Stimulated activated naive CD4-positive, alpha-beta T cell (primary cell): ENCODE measurements around the gene CXXC4.

Source experiments
- DNase-seq, 6 experiments: peaks; one replicate each; lab custom pipeline; 2025; lab: John Stamatoyannopoulos, UW

CXXC4 gene

DNA sequence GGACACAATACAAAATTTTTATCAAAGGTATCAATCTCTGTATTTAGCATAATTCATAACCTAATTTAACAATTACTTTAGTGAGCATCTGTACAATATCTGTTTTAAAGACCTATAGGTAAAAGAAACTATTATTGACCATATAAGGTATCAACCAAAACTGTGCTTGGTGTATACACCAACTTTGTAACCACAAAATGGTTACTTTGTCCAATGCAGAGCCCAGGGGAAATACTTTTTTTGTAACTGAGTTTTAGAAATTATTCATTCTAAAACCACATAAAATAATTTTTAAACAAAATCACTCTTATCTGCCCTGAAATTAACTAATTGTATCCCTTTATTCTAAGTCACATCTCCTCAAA lies 5.0 kb downstream of the CXXC4 start:
- DNase-seq = no peak

DNA sequence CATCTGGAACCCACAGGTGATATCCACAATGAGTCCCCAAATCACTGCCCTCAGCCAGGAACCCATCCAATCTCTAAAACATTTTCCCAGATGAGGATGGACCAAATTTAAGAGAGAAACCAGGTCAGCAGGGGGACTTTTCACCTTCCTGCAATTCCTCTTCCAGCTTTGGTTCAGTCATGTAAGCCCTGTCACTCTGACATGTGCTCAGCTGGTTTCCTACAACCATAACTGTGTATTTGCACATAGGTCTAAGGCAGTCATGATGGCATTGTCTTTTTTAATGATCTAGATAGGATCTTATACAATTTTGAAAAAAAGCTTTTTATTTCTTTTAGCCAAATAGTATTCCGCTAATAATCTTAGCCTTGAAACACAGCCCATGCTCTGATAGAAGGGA lies 6.5 kb downstream of the CXXC4 start:
- DNase-seq = no peak

DNA sequence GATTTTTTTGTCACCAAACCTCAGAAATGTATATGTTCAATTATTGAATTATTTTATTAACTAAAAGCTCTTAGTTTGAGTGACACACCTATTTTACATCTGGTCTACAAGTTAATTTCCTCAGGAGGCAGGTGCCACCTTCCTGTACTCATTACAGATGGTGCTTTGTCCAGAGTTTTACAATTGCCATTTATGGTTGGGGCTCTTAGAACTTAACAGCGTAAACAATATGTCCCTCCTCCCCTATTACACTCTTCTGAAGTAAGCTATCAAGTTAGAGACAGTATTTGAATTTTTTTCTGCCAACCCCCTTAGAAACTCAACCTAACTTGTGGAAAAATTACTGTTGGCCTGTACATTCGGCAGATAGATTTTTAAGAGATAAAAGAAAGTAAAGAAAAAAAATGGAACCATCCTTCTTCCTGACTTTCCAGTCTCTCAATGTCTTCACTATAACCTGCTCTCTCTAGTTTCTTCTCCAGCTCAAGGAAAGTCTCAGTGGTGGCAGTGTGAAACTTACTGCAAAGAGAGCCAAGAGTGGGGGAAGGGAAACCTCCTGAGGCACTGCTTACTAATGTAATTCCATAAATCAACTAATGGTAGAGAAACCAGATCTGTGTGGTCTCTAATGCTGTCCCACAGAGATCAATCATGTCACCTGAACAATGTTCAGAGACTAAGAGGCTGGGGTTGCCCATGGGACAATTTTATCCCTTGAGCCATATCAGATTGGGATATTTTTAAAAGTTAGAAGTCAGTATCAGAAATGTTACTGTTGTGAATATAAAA lies 7.8 kb downstream of the CXXC4 start:
- no peak for DNase-seq

DNA sequence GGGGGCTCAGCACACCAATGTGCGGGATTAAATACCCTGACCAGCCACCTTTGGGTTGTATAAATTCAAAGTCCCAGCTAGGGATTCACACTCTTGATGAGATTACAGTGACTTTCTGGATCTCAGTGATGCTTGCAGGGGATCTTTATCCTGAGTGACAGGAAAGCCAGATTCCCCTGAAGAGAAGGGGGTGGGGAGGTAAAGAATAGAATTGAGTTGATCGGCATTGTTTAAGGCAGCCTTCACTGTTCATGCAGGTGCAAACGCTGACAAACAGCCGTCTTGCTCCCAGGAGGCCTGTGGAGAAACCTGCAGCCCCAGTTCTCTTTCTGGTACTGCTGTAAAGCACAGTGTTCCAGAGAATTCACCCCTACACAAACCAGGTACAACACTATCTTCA lies 19.0 kb downstream of the CXXC4 start:
- no peak for DNase-seq

DNA sequence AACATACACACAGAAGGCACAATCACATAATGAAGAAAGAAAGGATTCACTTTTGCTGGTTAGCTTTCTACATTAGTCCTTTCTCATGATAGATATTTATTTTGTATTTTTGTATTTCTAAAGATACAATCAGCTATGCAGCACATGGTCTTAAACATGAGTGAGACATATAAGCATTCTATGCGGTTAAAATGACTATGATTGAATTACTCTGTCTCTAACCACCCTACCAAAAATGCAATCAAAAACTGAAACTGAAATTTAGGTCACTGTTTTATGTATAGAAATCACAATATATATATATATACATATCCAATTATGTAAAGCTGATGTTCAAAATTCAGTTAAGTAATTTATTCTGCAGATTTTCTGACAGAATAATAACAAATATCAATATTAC lies 21.9 kb downstream of the CXXC4 start:
- no peak for DNase-seq

DNA sequence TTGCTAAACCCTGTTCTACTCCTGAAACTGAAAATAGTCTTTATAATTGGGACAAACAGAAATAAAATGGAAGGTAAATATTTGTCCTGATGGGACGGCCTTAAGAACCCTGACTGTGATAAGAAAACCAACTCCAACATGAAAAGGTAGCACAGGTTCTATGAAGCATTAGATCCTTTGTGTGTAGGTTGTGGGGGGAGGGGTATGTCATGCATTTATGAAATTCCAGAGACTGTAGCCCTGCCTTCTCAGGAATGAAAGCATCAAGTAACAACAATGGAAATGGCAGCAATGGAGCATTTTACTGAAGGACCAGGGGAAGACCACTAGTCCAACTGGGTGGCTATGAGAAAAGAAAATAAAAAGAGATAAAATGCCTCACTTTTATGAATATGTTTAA lies 23.9 kb downstream of the CXXC4 start:
- no peak for DNase-seq

DNA sequence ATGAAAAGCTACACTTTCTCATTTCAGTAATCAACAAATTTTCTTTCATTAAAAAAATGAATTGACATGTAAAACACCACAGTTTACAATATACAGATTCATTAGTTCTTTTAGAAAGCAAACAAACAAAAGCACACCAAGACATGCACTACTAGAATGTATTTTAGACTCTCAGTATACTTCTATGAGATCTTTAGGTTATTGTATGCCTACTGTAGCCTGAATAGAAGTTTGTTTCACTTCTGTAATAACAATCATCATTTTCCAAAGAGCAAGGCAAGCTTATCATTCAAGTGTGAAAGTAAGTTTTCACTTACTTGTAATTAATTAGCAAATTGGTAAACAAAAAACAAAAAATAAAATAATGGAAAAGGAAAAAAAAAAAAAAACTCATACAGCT lies 24.9 kb downstream of the CXXC4 start:
- DNase-seq = no peak

DNA sequence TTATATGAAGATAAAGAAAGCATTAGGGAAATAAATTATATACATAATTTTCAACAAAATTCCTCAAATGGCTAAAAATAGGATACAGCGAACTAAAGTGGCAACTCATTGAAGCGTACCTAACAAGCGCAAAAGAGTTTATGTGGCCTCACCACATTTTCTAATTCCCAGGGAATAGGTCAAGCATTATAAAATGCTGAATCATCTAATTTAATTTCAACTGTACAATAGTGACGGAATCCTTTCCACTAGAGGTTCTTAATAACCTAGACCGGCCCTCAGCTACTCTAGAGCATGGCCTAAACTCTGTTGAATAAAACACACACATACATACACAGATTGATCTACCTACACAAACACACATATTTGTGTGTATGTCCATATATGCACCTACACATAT lies 29.1 kb downstream of the CXXC4 start:
- DNase-seq = no peak

DNA sequence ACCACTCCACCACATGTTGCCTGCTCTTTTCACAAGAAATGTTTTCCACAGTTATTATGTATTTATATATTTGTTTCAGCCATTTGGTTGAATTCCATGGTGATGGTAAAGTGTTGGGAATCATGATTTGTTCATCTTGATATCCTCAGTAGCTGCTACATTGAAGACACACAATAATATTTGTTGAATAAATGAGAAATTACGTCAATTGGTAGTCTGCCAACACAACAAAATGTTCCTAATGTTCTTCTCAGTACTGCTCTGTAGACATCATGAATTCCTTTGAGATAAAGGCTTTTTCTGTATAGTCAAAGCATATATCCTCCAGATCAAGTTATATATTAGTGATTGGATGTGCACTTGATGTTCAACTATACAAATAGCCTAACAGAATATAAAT lies 29.5 kb downstream of the CXXC4 start:
- no peak for DNase-seq

DNA sequence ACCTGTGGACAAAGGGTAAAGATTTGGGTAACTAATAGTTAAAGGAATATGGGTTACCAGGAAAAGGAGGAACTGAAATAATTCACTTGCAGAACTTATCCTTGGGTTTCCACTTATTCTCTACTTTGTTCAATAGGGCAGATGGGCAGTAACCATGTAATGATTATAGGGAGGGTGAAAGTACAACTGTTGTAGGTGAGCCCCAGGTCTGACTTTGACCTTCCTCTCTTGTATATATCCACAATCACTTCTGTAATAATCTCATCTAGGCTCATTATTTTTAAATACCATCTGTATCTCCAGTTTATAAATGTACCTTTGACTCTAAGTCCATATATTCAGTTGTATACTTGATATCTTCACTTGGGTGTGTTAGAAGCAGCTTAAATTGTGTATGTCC lies 32.1 kb downstream of the CXXC4 start:
- no peak for DNase-seq

DNA sequence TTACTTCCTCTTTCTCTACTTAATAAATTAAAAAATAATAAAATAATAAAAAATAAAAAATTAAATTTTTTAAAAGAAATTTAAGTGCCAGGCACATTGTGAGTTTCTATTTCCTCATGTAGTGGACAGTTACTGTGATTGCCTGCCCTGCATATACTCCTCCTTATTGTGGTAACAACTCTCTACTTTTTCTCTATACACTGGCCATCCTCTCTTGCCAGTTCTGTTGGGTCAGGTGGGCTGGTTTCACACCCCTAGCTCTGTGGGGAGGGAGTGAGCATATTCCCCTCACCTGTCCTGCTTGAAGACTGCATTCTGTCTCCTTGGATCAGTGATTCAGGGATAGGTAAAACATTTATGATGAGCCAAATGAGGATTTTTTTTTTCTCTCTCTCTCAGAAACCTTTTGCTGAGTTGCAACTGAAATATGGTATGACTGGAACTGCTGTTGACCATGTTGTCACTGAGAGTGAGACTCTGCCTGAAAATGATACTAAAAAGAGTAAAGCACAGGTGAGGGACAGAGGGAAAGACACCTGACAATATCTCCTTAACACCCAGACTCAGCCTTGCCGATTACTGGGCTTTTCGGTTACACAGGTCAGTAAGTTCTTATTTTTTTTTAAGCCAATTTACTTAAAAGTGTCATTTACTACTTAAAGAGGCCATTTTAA lies 37.2 kb downstream of the CXXC4 start:
- no peak for DNase-seq

DNA sequence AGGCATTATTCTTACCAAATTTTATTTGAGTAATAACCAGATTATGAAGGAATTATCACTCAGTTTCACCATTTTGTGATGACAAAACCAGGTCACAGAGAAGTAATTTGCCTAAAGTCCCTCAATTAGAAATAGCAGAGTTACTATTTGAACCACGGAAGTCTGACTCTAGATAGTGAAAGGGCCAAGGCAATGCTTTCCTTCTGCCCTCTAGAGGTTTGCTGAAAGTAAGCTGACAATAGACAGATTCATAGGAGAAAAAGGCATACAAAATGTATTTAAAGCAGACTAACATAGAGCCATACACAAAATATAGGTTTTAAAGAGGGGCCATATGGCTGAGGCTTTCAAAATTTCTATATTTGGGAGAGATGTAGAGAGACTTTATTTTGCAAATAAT lies 43.1 kb downstream of the CXXC4 start:
- no peak for DNase-seq

DNA sequence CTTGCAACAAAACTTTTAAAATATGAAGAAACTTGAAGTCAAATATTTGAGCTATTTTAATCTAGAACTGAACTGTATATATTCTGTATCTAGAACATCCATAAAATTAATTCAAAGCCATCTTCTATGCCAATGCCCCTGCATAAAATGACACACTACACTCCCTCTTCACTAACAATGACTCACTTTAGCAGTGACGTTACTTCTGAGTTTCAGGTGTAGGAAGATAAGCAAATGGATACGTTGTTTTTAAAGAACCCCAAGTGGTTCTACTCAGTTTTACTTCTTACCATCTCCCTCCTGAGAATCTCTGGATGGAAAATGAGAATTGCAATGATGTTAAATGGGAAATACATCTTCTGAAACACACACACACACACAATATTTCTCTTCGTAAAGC lies 45.2 kb downstream of the CXXC4 start:
- DNase-seq = no peak

DNA sequence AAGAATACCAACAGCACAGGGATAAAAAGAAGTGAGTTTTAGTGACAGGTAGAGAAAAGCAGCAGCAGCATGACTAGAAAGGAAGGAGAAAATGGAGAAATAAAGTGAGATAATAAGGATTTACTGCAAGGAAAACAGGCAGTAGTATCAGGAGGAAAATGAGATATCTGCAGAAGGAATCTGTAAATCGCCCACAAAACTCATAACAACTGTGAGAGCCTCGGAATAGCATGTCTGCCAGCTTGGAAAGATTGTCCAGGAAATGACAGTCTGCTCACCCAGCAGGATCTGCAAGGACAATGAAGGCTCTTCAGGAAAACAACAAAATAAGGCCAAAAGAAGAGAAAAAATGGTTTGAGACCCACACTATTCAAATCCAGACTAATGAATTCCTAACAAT lies 47.4 kb downstream of the CXXC4 start:
- DNase-seq = no peak

DNA sequence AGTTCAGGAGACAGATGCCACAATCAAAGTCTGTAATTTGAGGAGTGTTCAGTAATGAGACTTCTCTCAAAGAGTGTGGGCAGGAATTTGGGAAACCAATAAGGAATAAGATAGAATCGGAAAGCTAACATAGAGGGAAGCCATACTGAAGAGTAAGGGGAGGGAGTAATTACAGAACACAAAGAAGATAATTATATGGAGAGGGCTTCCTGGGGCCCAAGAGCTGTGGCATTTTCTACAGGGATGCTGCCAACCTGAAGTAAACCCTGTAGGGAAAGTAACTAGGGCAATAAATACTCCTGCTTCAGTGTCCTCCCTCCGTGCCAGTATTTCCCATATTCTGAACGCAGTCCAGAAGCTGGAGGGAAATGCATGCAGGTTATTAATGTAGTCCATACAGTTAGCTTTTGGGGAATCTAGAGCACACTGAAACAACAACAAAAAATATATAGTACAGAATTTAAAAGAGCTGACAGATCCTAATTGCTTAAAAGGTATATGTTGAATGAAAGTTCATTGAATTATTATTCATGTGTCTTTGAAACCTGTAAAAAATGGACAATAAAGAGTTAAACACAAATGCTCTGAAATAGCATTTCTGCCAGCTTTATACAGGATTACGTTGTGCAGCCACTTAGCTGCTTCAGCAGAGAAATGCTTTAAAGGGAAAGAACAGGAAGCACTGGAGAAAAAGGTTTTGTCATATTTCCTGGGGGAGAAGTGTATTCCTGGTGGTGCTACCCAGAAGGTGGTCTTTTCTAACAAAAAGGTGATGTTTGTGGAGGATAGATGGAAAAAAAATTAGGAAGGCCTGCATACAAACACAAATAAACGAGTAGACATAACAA lies 48.0 kb downstream of the CXXC4 start:
- DNase-seq = no peak

DNA sequence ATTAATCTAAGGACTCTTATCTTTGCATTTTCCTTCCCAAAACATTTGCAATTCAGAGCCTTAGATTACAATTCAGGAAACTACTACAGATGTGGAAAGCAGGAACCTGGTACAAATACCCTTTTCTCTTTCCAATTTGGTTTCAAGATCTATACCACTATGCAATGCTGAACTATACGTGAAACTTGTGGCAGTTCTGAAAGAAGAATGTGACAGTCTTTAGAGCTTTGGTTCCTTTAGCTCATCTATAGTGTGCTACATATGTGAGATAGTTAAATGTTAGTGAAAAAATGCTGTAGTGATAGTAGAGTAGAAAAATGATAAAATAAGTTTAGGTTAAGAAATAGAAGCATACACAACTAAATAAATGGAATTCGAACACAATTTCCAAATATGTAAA lies 50.0 kb downstream of the CXXC4 start:
- no peak for DNase-seq

DNA sequence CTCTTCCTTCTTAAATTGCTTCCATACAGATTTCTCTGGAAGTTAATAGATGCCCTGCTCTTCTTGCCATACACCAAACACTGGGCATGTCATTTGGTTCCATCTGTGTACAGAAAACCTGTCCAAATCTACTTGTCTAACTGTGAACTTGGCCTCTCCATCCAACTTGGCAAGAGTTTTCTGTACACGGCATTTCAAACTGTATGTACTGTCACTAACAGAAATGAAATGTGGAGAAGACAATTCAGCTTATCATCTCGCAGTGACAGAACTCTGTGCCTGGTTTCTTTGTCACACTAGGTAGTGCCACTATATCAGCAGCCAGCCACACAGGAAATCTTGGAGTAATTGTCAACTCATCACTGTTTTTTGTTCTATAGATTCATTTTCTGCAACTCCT lies 58.2 kb downstream of the CXXC4 start:
- DNase-seq = no peak

DNA sequence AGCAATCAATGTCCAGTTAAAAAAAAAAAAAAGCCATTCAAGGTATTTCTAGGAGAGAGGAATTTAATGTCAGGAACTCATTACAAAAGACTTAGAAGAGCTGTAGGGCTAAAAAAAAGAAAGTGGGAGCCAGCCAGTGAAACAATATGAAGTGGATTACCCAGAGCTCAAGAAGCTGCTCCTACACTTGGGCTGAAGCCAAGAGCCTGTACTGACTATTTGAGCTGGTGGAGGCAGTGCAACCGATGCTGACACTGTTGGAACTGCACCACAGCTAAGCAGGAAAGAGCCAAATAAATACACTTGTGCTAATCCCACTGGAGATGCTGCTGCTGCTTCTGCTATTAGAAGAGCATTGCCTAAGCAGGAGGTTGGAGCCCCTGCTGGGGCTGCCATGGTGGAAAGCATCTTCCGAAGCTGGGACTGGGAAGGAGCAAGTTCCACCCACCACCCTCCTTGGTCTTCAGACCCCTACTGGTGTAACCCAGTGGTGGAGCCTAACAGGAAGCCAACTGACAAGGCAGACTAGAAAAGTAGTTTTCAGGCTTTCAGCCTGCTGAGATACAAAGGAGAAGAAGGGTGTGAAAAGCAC lies 65.4 kb downstream of the CXXC4 start:
- no peak for DNase-seq

DNA sequence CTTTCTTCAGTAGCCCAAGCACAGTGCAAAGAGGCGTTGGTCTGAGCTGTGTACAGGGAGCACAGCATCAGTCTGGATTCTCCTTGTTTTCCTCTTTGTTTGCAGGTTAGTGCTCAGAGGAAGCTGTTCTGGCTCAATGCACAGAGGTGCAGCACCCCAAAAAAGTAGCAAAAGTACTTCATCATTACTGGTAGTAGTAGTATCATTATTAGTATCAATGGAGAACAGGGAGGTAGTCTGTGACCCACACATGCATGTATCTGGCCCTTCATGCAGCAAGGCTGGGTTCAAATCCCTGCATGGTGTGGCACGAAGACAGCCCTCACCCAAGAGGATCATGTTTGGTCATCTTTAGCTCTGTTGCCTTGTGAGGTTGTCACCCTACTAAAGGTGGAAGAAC lies 68.7 kb downstream of the CXXC4 start:
- DNase-seq = no peak

DNA sequence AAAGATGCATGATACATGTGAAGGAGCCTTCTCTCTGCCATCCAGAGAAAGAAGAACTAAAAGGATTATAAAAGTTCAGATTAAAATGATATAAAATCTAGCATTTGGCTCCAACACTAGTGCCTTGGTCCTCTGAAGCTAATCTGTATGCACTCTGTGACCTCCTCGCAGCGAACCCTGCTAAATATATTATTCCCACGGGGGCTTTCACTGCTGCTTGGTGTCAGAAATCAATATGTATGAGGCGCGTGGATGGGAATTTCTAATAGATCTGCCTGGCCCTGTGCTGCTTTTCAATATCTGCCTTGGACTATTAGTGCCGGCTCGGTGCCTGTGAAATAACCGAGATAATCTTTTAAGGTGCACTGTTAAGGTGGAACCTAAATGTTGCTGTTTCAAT lies 69.7 kb downstream of the CXXC4 start:
- DNase-seq = no peak

DNA sequence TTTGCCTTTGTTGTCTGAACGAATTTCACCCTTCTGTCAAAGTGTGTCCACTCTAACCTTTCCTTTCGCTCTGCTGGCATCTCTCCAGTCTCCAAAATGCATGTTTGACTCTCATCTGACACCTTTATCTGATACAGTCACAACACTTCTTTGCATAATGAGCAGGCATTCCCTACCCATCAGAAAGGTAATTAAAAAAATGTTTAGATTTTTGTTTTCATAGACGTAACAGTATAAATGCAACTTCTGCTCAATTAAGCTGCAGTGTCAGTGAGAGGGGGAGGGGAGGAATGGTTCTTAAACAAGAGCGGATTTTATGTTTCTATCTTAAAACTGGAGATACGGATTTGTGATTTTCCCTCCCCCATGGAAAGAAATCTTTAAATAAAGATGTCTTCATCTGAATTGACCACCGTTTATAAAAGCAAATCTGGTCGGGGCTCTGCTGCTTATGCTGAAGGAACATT lies 70.2 kb downstream of the CXXC4 start:
- DNase-seq = no peak

DNA sequence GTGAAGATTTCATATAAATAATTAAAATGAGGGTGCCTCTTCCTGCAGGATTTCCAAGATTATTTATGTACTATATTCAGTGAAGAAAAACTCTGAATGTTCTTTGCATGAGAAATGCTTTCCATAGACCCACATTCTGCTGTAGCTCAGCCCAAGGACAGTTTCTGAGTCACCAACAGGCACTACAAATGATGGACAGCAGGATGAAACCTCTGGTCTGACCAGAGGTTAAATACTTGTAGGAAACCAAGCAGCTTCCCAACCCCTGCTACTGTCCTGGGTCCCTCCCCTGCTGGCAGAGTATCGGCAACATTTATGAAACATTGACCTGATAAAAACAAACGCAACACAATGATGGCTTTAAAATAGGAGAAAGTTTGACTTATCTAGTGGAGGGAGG lies 73.1 kb downstream of the CXXC4 start:
- no peak for DNase-seq

DNA sequence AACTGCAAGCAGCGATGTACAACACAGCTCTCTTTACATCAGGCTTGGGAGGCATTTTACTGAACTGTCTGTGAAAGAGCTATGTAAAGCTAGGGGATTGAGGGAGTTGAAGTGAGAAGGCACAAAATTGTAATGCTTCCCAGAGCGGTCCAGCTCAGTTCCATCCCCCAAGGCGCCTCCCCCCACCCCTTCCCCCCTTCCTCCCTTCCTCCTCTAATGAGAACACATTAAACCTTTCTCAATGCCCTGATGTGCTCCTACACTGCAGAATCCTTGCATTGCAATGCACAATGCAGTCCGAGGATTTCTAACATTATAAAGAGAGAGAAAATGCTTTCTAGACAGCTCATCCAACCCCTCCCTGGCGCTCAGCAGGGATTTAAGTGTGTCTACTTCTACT lies 73.9 kb downstream of the CXXC4 start:
- no peak for DNase-seq
